ENCODE data around the gene CTNNA1. TPM values are rescaled to one million over a fixed set of nuclear protein-coding genes. Genes with fewer than 3 reads are reported as not detected.

The CTNNA1 gene
- total and polyA plus RNA-seq, 2 donors (not counting 3 experiments of a cell fraction or from before 2014, with no cell fraction given), result 156 to 394 TPM

DNA sequence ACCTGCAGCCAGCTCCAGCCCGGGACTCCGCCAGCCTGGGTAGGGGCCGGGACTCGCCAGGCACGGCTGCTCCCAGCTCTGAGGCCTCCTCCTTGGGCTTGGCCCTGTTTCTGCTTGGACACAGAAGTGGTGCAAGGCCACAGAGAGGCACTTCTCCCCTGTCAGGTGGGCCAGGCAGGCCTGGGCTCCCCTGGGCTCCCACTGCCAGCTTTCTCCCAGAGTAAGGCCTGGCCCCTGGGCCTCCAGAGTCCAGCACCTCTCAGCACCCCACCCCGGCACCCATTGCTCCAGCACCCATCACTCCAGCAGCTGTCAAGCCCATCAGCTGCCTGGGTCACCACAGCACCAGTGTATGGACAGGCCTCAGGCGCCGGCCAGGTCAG is 193.0 kb downstream of the CTNNA1 start:
- Histone ChIP-seq H3K4me3 (replicated peaks in 1 of 3; ENCODE audit: insufficient read depth in 1 of 3, low read depth in 1 of 3, low read length in 3 of 3) (no peak overlapping the region), H4K20me1 (replicated peaks; ENCODE audit: control insufficient read depth, extremely low read depth, insufficient read depth, low read length) (no peaks in the 10 kb centered on the region), H3K4me1 (ENCODE audit: control insufficient read depth, extremely low read depth, insufficient read depth, low read length) (no peaks in the 10 kb centered on the region), H3K27me3 (ENCODE audit: control insufficient read depth in 2 of 2, insufficient read depth in 2 of 2, low read length in 2 of 2) (no peaks in the 10 kb centered on the region), H3K4me2 (ENCODE audit: insufficient read depth, low read length) (no peak overlapping the region), H3K9me3 (replicated peaks; ENCODE audit: control insufficient read depth, insufficient read depth, low read length) (no peaks in the 10 kb centered on the region), H2AFZ (ENCODE audit: low read depth, low read length) (no peak overlapping the region), H3K36me3 (ENCODE audit: control insufficient read depth in 2 of 2, extremely low read depth in 1 of 2, insufficient read depth in 2 of 2, low read length in 2 of 2) (no peaks in the 10 kb centered on the region), H3K27ac (ENCODE audit: insufficient read depth, low read depth, low read length) (no peak overlapping the region), H3K79me2 (ENCODE audit: control insufficient read depth, insufficient read depth, low read length) (no peaks in the 10 kb centered on the region), H3K9me1 (replicated peaks; ENCODE audit: control insufficient read depth, extremely low read depth, insufficient read depth, low read length) (no peaks in the 10 kb centered on the region), H3K9ac (replicated peaks; ENCODE audit: extremely low read depth, insufficient read depth, low read length) (no peak overlapping the region)
- dilution Hi-C loops (cut with MboI; ENCODE audit: extremely low pct_ligation_motif_present, low sequenced_read_pairs) (no loop called here), intact Hi-C loops (cut with micrococcal nuclease) (no loop called here)
- POLR2A ChIA-PET, result no interaction called here
- no peak for FAIRE-seq
- CTCF ChIA-PET, result interaction anchor here (0.9 kb wide), 1 partner anchor 30 kb away, joined by 3 read pairs; no protein-coding TSS in a partner anchor
- no peak for DNase-seq (ENCODE audit: low read depth, low spot score)
- TF ChIP-seq POLR2AphosphoS5 (IDR thresholded peaks at IDR 0.05; ENCODE audit: insufficient read depth, low read depth, low read length) (no peak), FOS (IDR thresholded peaks at IDR 0.05; ENCODE audit: borderline replicate concordance, insufficient read depth, low read length) (no peak), EZH2 (IDR thresholded peaks at IDR 0.05; ENCODE audit: borderline replicate concordance, low read depth, low read length, severe bottlenecking) (no peak), MYC (IDR thresholded peaks at IDR 0.05; ENCODE audit: low read depth, low read length) (no peak), POLR2A (IDR thresholded peaks at IDR 0.05; ENCODE audit: low read depth, low read length) (no peak), JUN (IDR thresholded peaks at IDR 0.05; ENCODE audit: borderline replicate concordance, insufficient read depth, insufficient read length, low read depth) (no peak), GATA2 (IDR thresholded peaks at IDR 0.05; ENCODE audit: insufficient read depth, insufficient read length, low read depth, low read length) (no peak), MAX (IDR thresholded peaks at IDR 0.05; ENCODE audit: insufficient read depth, insufficient read length) (no peak)
- TF ChIP-seq, protein P1, sequence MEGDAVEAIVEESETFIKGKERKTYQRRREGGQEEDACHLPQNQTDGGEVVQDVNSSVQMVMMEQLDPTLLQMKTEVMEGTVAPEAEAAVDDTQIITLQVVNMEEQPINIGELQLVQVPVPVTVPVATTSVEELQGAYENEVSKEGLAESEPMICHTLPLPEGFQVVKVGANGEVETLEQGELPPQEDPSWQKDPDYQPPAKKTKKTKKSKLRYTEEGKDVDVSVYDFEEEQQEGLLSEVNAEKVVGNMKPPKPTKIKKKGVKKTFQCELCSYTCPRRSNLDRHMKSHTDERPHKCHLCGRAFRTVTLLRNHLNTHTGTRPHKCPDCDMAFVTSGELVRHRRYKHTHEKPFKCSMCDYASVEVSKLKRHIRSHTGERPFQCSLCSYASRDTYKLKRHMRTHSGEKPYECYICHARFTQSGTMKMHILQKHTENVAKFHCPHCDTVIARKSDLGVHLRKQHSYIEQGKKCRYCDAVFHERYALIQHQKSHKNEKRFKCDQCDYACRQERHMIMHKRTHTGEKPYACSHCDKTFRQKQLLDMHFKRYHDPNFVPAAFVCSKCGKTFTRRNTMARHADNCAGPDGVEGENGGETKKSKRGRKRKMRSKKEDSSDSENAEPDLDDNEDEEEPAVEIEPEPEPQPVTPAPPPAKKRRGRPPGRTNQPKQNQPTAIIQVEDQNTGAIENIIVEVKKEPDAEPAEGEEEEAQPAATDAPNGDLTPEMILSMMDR (IDR thresholded peaks at IDR 0.05; ENCODE audit: extremely low read depth in 1 of 2, insufficient read depth in 1 of 2, low read depth in 1 of 2, low read length in 2 of 2), result no peak
- BruUV-seq (replicated peaks), result no TSS peak

All from endothelial cell of umbilical vein (primary cell).